Lower leg skin (tissue), 4 donors: ENCODE data around the gene VTI1A. TPM values are rescaled to one million over a fixed set of nuclear protein-coding genes. Genes with fewer than 3 reads are reported as not detected.

Experiments
- DNase-seq, 2 donors: peaks; one replicate each; pipeline ENCODE4 v3.0.0-alpha.2; 2019; ENCODE audit warnings: low spot score in 2 of 2
- H3K4me3 ChIP-seq: fragments of 200-600 bp; sonication (generic); 2 replicates; pipeline ENCODE4 v1.5.1; 2017; ENCODE audit warnings: mild to moderate bottlenecking, low read depth; ENCODE audit not compliant: poor library complexity, severe bottlenecking
- POLR2A ChIP-seq, 2 donors: fragments of 450-650 bp; IDR thresholded peaks; one replicate each; pipeline ENCODE4 v1.6.1; 2016 to 2017; ENCODE audit warnings: antibody characterized with exemption in 2 of 2, mild to moderate bottlenecking in 1 of 2, moderate library complexity in 1 of 2
- WGBS, 2 donors: methylation state at CpG; one replicate each; pipeline ENCODE4 v1.1.5; 2018; 5-methylcytosine and 5-hydroxymethylcytosine counted together
- intact Hi-C: fragments of 100-400 bp; cut with DNase I; formaldehyde crosslinking; loops from one replicate; pipeline ENCODE4 v1.15.0; 2023; ENCODE audit warnings: low total_unique reads
- total RNA-seq, 4 donors: library from RNA; depleted of rRNA; stranded (reverse); fragments of >200 nt; gene quantifications; one replicate each; pipeline ENCODE4 v1.1.0, GENCODE V29; 2016
- TF ChIP-seq, protein P1 (sequence below), 3 donors: fragments of 450-650 bp; IDR thresholded peaks; one replicate each; pipeline ENCODE4 v1.5.1; 2016; ENCODE audit warnings: antibody characterized with exemption in 3 of 3, mild to moderate bottlenecking in 3 of 3, moderate library complexity in 2 of 3

The VTI1A gene
- total RNA-seq, 4 donors from 2014 or later, result 30.8 to 85.7 (median 35.6) TPM

DNA sequence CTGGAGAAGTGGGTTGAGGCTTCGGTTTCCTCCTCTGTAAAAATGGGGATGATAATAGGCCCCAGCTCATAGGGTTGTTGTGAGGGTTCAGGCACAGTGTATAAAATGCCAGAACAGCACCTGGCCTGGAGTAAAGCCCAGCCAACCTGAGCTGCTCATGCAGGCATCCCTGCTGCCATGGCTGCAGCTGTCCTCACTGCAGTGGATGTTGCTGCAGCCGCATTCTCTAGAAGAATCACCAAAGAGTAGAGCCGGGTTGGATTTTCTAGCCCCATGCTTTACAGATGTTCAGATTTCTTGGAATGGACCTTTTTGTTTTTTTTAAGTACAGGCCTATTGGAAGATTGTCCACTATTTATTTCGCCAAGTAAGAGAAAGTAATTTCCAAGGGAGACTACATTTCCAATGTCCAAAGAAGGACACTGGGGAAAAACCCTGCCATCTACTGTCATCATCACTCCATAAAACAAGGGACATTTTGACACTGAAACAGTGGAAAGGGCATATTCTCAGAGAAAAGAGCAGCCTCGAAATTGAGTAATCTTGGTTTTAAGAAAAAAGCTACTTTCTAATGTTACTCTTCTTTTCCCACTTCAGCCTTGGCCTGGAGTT, 355.5 kb downstream of the VTI1A start:
- intact Hi-C loops, result no loop called here
- peak in 1 of 2 donors; percentile 68 for DNase-seq
- H3K4me3 ChIP-seq, result no peak overlapping the region
- 70 to 81% methylated on average over 5 of the region's 5 CpGs for WGBS, 2 donors
- TF ChIP-seq, protein P1, sequence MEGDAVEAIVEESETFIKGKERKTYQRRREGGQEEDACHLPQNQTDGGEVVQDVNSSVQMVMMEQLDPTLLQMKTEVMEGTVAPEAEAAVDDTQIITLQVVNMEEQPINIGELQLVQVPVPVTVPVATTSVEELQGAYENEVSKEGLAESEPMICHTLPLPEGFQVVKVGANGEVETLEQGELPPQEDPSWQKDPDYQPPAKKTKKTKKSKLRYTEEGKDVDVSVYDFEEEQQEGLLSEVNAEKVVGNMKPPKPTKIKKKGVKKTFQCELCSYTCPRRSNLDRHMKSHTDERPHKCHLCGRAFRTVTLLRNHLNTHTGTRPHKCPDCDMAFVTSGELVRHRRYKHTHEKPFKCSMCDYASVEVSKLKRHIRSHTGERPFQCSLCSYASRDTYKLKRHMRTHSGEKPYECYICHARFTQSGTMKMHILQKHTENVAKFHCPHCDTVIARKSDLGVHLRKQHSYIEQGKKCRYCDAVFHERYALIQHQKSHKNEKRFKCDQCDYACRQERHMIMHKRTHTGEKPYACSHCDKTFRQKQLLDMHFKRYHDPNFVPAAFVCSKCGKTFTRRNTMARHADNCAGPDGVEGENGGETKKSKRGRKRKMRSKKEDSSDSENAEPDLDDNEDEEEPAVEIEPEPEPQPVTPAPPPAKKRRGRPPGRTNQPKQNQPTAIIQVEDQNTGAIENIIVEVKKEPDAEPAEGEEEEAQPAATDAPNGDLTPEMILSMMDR (IDR thresholded peaks at IDR 0.05), result no peak
- TF ChIP-seq POLR2A (IDR thresholded peaks at IDR 0.05), result no peak

DNA sequence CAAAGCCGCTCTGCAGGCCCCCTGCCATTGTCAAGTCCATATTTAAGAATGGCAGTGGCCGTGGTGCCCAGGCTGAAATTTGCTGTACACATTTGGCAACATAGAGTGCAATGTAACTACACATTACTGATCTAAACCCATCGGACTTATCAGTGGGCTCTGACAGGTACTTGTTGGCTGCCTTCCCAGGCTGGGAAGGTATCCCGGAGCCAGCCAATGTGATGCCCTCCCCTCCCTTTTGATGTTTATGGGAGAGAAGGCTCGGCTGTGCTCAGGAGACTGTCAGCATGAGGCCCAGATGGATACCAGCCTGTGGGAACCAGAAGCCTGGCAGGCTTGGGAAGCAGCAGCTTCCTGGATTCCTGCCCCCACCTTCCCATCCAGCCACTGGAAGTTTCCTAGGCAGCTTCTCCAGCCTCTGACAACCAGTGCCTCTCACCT, 357.0 kb downstream of the VTI1A start:
- TF ChIP-seq, protein P1 (IDR thresholded peaks at IDR 0.05), result no peak
- TF ChIP-seq POLR2A (IDR thresholded peaks at IDR 0.05), result no peak
- WGBS, 2 donors, result 70 to 74% methylated on average over 5 of the region's 5 CpGs
- DNase-seq, result peak in 1 of 2 donors; percentile 62
- intact Hi-C loops, result no loop called here
- H3K4me3 ChIP-seq, result no peak overlapping the region

DNA sequence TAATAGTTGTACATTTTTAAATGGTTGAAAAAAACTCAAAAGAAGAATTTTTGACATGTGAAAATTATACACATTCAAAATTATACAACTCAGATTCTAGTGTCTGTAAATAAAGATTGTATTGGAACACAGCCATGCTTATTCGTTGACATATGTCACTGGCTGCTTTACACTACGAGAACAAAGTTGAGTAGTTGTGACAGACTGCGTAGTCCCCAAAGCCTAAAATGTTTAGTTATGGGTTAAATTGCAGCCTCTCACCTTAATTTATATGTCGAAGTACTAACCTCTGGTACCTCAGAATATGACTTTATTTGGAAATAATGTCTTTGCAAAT, 358.2 kb downstream of the VTI1A start:
- no peak for DNase-seq
- intact Hi-C loops, result no loop called here
- WGBS, 2 donors, result 93 to 94% methylated on average over 4 of the region's 4 CpGs
- H3K4me3 ChIP-seq, result no peak overlapping the region
- no peak for TF ChIP-seq POLR2A (IDR thresholded peaks at IDR 0.05)
- TF ChIP-seq, protein P1 (IDR thresholded peaks at IDR 0.05), result no peak

GRCh38 chr10:112805701-112806100, 358.7 kb downstream of the VTI1A start:
- no peak for TF ChIP-seq POLR2A (IDR thresholded peaks at IDR 0.05)
- TF ChIP-seq, protein P1 (IDR thresholded peaks at IDR 0.05), result no peak
- peak in 1 of 2 donors; percentile 32 for DNase-seq
- H3K4me3 ChIP-seq, result no peak overlapping the region
- WGBS, 2 donors, result 96 to 97% methylated on average over 6 of the region's 6 CpGs
- intact Hi-C loops, result no loop called here

DNA sequence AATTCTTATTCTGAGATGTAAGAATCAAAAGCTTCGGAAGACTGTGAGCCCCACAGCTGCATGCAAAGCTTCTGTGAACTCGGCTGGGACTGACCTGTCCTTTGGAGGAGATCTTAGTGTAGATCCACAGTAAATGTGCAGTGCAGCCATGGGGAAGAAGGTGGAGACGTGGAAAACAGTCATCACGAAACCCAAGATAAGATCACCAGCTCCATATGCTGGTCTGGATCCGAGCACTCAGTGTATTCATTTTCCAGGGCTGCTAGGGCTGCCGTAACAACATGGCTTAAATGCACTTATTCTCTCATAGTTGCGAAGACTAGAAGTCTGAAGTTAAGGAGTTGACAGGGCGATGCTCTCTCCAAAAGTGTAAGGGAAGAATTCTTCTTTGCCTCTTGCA, 360.0 kb downstream of the VTI1A start:
- peak in 1 of 2 donors; percentile 31 for DNase-seq
- intact Hi-C loops, result no loop called here
- 98% methylated on average over 8 of the region's 8 CpGs for WGBS, 2 donors
- TF ChIP-seq, protein P1 (IDR thresholded peaks at IDR 0.05), result no peak
- no peak for TF ChIP-seq POLR2A (IDR thresholded peaks at IDR 0.05)
- H3K4me3 ChIP-seq, result no peak overlapping the region

GRCh38 chr10:112809736-112810135, 362.7 kb downstream of the VTI1A start:
- intact Hi-C loops, result no loop called here
- TF ChIP-seq, protein P1 (IDR thresholded peaks at IDR 0.05), result no peak
- TF ChIP-seq POLR2A (IDR thresholded peaks at IDR 0.05), result no peak
- WGBS, 2 donors, result 93 to 96% methylated on average over 4 of the region's 4 CpGs
- no peak for DNase-seq
- no peak overlapping the region for H3K4me3 ChIP-seq
